K562 (cell line): ENCODE measurements around the gene ERCC1. TPM values are rescaled to one million over a fixed set of nuclear protein-coding genes. Genes with fewer than 3 reads are reported as not detected.

ENCODE experiments used
- ADNP ChIP-seq: fragments of 200-800 bp; sonication (Bioruptor generic); IDR thresholded peaks from 2 replicates; pipeline ENCODE4 v1.6.1; 2016; ENCODE audit warnings: missing genetic modification characterization, missing compliant biosample characterization
- BMI1 ChIP-seq: fragments of 150-350 bp; IDR thresholded peaks from 2 replicates; pipeline ENCODE4 v1.6.1; 2014; ENCODE audit warnings: low read length
- BRF2 ChIP-seq: IDR thresholded peaks from 3 replicates; pipeline ENCODE4 v1.6.1; 2011; ENCODE audit warnings: borderline replicate concordance, mild to moderate bottlenecking; ENCODE audit not compliant: insufficient read length, insufficient read depth
- FUS ChIP-seq: fragments of 200-400 bp; formaldehyde crosslinking; optimal IDR thresholded peaks from 2 replicates; pipeline ENCODE3; 2017; ENCODE audit warnings: low read depth, low read length
- HDAC1 ChIP-seq, 2 experiments: fragments of 450-650 bp; IDR thresholded peaks; 2 replicates each; pipeline ENCODE4 v1.6.1; 2016 to 2017; ENCODE audit warnings: inconsistent platforms in 1 of 2, mild to moderate bottlenecking in 1 of 2, moderate library complexity in 1 of 2
- HNRNPLL ChIP-seq: fragments of 200-400 bp; formaldehyde crosslinking; IDR thresholded peaks from 2 replicates; pipeline ENCODE4 v1.6.1; 2017; ENCODE audit warnings: low read length, low read depth, mild to moderate bottlenecking; ENCODE audit not compliant: poor library complexity, severe bottlenecking
- ILF3 ChIP-seq: fragments of 450-650 bp; IDR thresholded peaks from 2 replicates; pipeline ENCODE4 v1.6.1; 2018; ENCODE audit warnings: antibody characterized with exemption, mild to moderate bottlenecking, moderate library complexity, borderline replicate concordance
- POLR2A ChIP-seq: fragments of 450-650 bp; conservative IDR thresholded peaks from 2 replicates; pipeline ENCODE4 v1.6.1; 2016
- RCOR1 ChIP-seq, 2 experiments: IDR thresholded peaks; 2 replicates each; pipeline ENCODE4 v1.6.1; 2012; ENCODE audit warnings: low read depth in 2 of 2, low read length in 2 of 2, borderline replicate concordance in 1 of 2, improper control_type of control experiment in 1 of 2
- TAF15 ChIP-seq: fragments of 200-400 bp; formaldehyde crosslinking; IDR thresholded peaks from 2 replicates; pipeline ENCODE4 v1.6.1; 2017; ENCODE audit warnings: mild to moderate bottlenecking, low read depth, low read length, moderate library complexity
- TSC22D4 ChIP-seq: fragments of 450-650 bp; IDR thresholded peaks from 2 replicates; pipeline ENCODE4 v1.6.1; 2016; ENCODE audit warnings: missing genetic modification characterization, missing biosample characterization, control low read depth
- UBTF ChIP-seq, 2 experiments: IDR thresholded peaks; 2 replicates each; pipeline ENCODE4 v1.6.1; 2012; ENCODE audit warnings: improper control_type of control experiment in 2 of 2, low read depth in 2 of 2, low read length in 2 of 2, borderline replicate concordance in 1 of 2
- ZBTB40 ChIP-seq, 2 experiments: fragments of 450-650 bp in 1 of 2; sonication (generic) in 1 of 2; formaldehyde crosslinking in 1 of 2; IDR thresholded peaks; 2 replicates each; pipeline versions ENCODE4 v1.7.1 to v1.9.0; 2016 to 2022; ENCODE audit warnings: inconsistent platforms in 1 of 2, mild to moderate bottlenecking in 1 of 2, missing genetic modification reagents in 1 of 2
- ZNF143 ChIP-seq: sonication (generic); formaldehyde crosslinking; IDR thresholded peaks from 2 replicates; pipeline ENCODE4 v1.9.0; 2022; ENCODE audit warnings: mild to moderate bottlenecking, missing genetic modification reagents
- ZNF778 ChIP-seq: fragments of 450-650 bp; formaldehyde crosslinking; IDR thresholded peaks from 2 replicates; pipeline ENCODE4 v1.4.0; 2020; ENCODE audit warnings: mild to moderate bottlenecking, moderate library complexity
- ZNF780A ChIP-seq: fragments of 250-450 bp; sonication (Bioruptor Pico); IDR thresholded peaks from 2 replicates; pipeline ENCODE4 v1.5.0; 2021; ENCODE audit warnings: mild to moderate bottlenecking
- ZZZ3 ChIP-seq: fragments of 450-650 bp; IDR thresholded peaks from 2 replicates; pipeline ENCODE4 v1.6.1; 2016; ENCODE audit warnings: antibody characterized with exemption, mild to moderate bottlenecking, moderate library complexity
- polyA plus RNA-seq, 8 experiments: library from polyadenylated mRNA; depleted of rRNA in 4 of 8; stranded (reverse) in 5 of 8; unstranded in 3 of 8; fragments of >200 nt; fragmentation: Nextera tagmentation in 2 of 8; fragmentation: Illumina TruSeq in 1 of 8; extraction: Ambion mirVana in 2 of 8; extraction: Trizol in 1 of 8; gene quantifications; 2 replicates each; pipeline versions ENCODE4 v1.2.1 to v1.2.3, GENCODE V29; 2011 to 2014; ENCODE audit warnings: inconsistent platforms in 1 of 8, missing spikeins in 1 of 8
- total RNA-seq, 7 experiments: library from RNA; depleted of rRNA in 6 of 7; stranded (reverse); fragments of >200 nt in 6 of 7; fragmentation: Illumina TruSeq in 2 of 7; extraction: Trizol in 2 of 7; gene quantifications; 2 replicates each; pipeline versions ENCODE4 v1.2.1 to v1.2.3, GENCODE V29; 2011 to 2021; ENCODE audit warnings: low replicate concordance in 1 of 7

The ERCC1 gene
- total and polyA plus RNA-seq, 9 of the 15 experiments (the other 6 are each of a cell fraction or from before 2014, with no cell fraction given): 9.3 to 92.6 (median 60.0) TPM

GRCh38 chr19:45442408-45442777, 18.7 kb upstream of the ERCC1 start (continued):
- TF ChIP-seq ZBTB40 (IDR thresholded peaks at IDR 0.05): no peak
- no peak for TF ChIP-seq ZBTB40 (CRISPR knock-in tag; IDR thresholded peaks at IDR 0.05)
- TF ChIP-seq BMI1: no peak
- TF ChIP-seq BRF2: no peak
- no peak for TF ChIP-seq ZZZ3
- no peak for TF ChIP-seq FUS
- TF ChIP-seq ZNF780A (CRISPR knock-in tag): no peak
- TF ChIP-seq ZNF778: no peak
- TF ChIP-seq ADNP (tag): peak; percentile 100
- TF ChIP-seq TAF15: no peak
- peak; percentile 78 to 97 for TF ChIP-seq HDAC1 (IDR thresholded peaks at IDR 0.05)
- TF ChIP-seq ZNF143 (CRISPR knock-in tag): no peak
- TF ChIP-seq ILF3: no peak
- no peak for TF ChIP-seq TSC22D4 (tag)
- no peak for TF ChIP-seq UBTF (IDR thresholded peaks at IDR 0.05; ENCODE audit: borderline replicate concordance in 1 of 2, low read depth in 2 of 2, low read length in 2 of 2)
- no peak for TF ChIP-seq POLR2A
- no peak for TF ChIP-seq HNRNPLL
- TF ChIP-seq RCOR1 (IDR thresholded peaks at IDR 0.05; ENCODE audit: borderline replicate concordance in 1 of 2, low read depth in 2 of 2, low read length in 2 of 2): peak in 1 of 2 experiments; percentile 88; a peak in 3 of 4 replicates
